IMR-90 (cell line): ENCODE results near the gene ZNF718. TPM values are rescaled to one million over a fixed set of nuclear protein-coding genes. Genes with fewer than 3 reads are reported as not detected.

ENCODE experiments used
- ATAC-seq: fragments of 200-7000 bp; cut with Tn5 transposase; 2 replicates; pipeline ENCODE4 v1.9.1; 2020; ENCODE audit warnings: low read depth, mild to moderate bottlenecking, moderate library complexity
- BruUV-seq: library from RNA; stranded (reverse); fragments of 400-500 nt; replicated peaks from 2 replicates; lab custom pipeline; 2021; lab: Mats Ljungman, UMichigan
- CTCF ChIA-PET: fragments of 300-600 bp; formaldehyde crosslinking; extraction: SDS; loops from one replicate; lab custom pipeline; 2021; ENCODE audit warnings: antibody characterized with exemption; lab: Yijun Ruan, JAX
- POLR2A ChIA-PET: fragments of 300-600 bp; sonication (Branson Sonifier 250); formaldehyde crosslinking; loops from one replicate; lab custom pipeline; 2022; ENCODE audit warnings: antibody characterized with exemption; ENCODE audit not compliant: unreplicated experiment; lab: Charles Lee
- DNase-seq: peaks from one replicate; pipeline ENCODE4 v3.0.0; 2013
- H2AFZ ChIP-seq: replicated peaks from 2 replicates; pipeline ENCODE3; 2013; ENCODE audit warnings: low read length, mild to moderate bottlenecking; ENCODE audit not compliant: poor library complexity
- H2AK5ac ChIP-seq: 2 replicates; pipeline ENCODE4 v1.6.1; 2013; ENCODE audit warnings: low read depth, low read length, inconsistent platforms
- H2AK9ac ChIP-seq: replicated peaks from 2 replicates; pipeline ENCODE3; 2013; ENCODE audit warnings: mild to moderate bottlenecking, low read depth, low read length, moderate library complexity; ENCODE audit not compliant: poor library complexity
- H2BK120ac ChIP-seq: 2 replicates; pipeline ENCODE4 v1.6.1; 2013; ENCODE audit warnings: low read depth, low read length, inconsistent platforms
- H2BK15ac ChIP-seq: 3 replicates; pipeline ENCODE4 v1.6.1; 2013; ENCODE audit warnings: low read depth, low read length, inconsistent platforms
- H2BK20ac ChIP-seq: 2 replicates; pipeline ENCODE4 v1.6.1; 2013; ENCODE audit warnings: low read depth, mild to moderate bottlenecking, inconsistent platforms, low read length, moderate library complexity
- H2BK5ac ChIP-seq: 2 replicates; pipeline ENCODE4 v1.6.1; 2013; ENCODE audit warnings: mild to moderate bottlenecking, low read depth, low read length, inconsistent platforms; ENCODE audit not compliant: poor library complexity, severe bottlenecking
- H3K14ac ChIP-seq: replicated peaks from 2 replicates; pipeline ENCODE4 v1.6.1; 2013; ENCODE audit warnings: low read depth, low read length, inconsistent platforms
- H3K18ac ChIP-seq: 2 replicates; pipeline ENCODE4 v1.6.1; 2013; ENCODE audit warnings: low read depth, low read length, control low read depth
- H3K23ac ChIP-seq: 2 replicates; pipeline ENCODE4 v1.6.1; 2013; ENCODE audit warnings: low read depth, low read length, inconsistent platforms
- H3K27ac ChIP-seq: 2 replicates; pipeline ENCODE4 v1.5.1; 2013; ENCODE audit warnings: mild to moderate bottlenecking, control low read depth, low read length; ENCODE audit not compliant: insufficient read depth
- H3K27me3 ChIP-seq: 2 replicates; pipeline ENCODE4 v1.6.1; 2013; ENCODE audit warnings: low read length; ENCODE audit not compliant: control insufficient read depth, insufficient read depth
- H3K36me3 ChIP-seq: 2 replicates; pipeline ENCODE4 v1.6.1; 2013; ENCODE audit warnings: low read length, mixed read lengths; ENCODE audit not compliant: control insufficient read depth, insufficient read depth
- H3K4ac ChIP-seq: 2 replicates; pipeline ENCODE4 v1.6.1; 2013; ENCODE audit warnings: low read depth, low read length, inconsistent platforms
- H3K4me1 ChIP-seq: 2 replicates; pipeline ENCODE4 v1.6.1; 2013; ENCODE audit warnings: low read length, mixed read lengths; ENCODE audit not compliant: control insufficient read depth, insufficient read depth
- H3K4me2 ChIP-seq: 2 replicates; pipeline ENCODE4 v1.6.1; 2013; ENCODE audit warnings: low read depth, mild to moderate bottlenecking, control low read depth, low read length, moderate library complexity
- H3K4me3 ChIP-seq: 2 replicates; pipeline ENCODE4 v1.5.1; 2013; ENCODE audit warnings: low read depth, mild to moderate bottlenecking, control low read depth, low read length, moderate library complexity; ENCODE audit not compliant: insufficient read depth
- H3K56ac ChIP-seq: 2 replicates; pipeline ENCODE4 v1.6.1; 2013; ENCODE audit warnings: low read length, inconsistent platforms; ENCODE audit not compliant: insufficient read depth; ENCODE audit errors: extremely low read depth
- H3K79me1 ChIP-seq, 2 experiments: 2 replicates each; pipeline ENCODE4 v1.6.1; 2013; ENCODE audit warnings: low read length in 2 of 2, inconsistent platforms in 1 of 2, low read depth in 1 of 2
- H3K9ac ChIP-seq: 2 replicates; pipeline ENCODE4 v1.6.1; 2013; ENCODE audit warnings: low read depth, low read length, control low read depth
- H3K9me1 ChIP-seq: 2 replicates; pipeline ENCODE4 v1.6.1; 2013; ENCODE audit warnings: low read length, inconsistent platforms; ENCODE audit not compliant: insufficient read depth
- H3K9me3 ChIP-seq: 2 replicates; pipeline ENCODE4 v1.6.1; 2013; ENCODE audit warnings: low read length; ENCODE audit not compliant: control insufficient read depth, insufficient read depth
- H4K20me1 ChIP-seq: 2 replicates; pipeline ENCODE4 v1.6.1; 2013; ENCODE audit warnings: low read length, inconsistent platforms; ENCODE audit not compliant: insufficient read depth
- H4K5ac ChIP-seq: 2 replicates; pipeline ENCODE4 v1.6.1; 2013; ENCODE audit warnings: mild to moderate bottlenecking, low read depth, low read length, control low read depth
- H4K8ac ChIP-seq, 2 experiments: 2 replicates each; pipeline ENCODE4 v1.6.1; 2013; ENCODE audit warnings: low read depth in 2 of 2, low read length in 2 of 2, control low read depth in 1 of 2, inconsistent platforms in 1 of 2
- H4K91ac ChIP-seq: 2 replicates; pipeline ENCODE4 v1.6.1; 2013; ENCODE audit warnings: low read depth, low read length, inconsistent platforms; ENCODE audit not compliant: insufficient read depth
- BHLHE40 ChIP-seq: fragments of 150-350 bp; IDR thresholded peaks from 2 replicates; pipeline ENCODE4 v1.6.1; 2016; ENCODE audit warnings: mild to moderate bottlenecking, low read depth, low read length
- CEBPB ChIP-seq: IDR thresholded peaks from 2 replicates; pipeline ENCODE4 v1.6.1; 2012; ENCODE audit warnings: low read depth, low read length, improper control_type of control experiment
- FOS ChIP-seq: fragments of 150-350 bp; IDR thresholded peaks from 2 replicates; pipeline ENCODE4 v1.6.1; 2016; ENCODE audit warnings: low read depth, low read length
- MAFK ChIP-seq: IDR thresholded peaks from 2 replicates; pipeline ENCODE4 v1.6.1; 2012; ENCODE audit warnings: low read depth, low read length, improper control_type of control experiment
- RAD21 ChIP-seq: IDR thresholded peaks from 2 replicates; pipeline ENCODE4 v1.6.1; 2012; ENCODE audit warnings: low read length, improper control_type of control experiment
- dilution Hi-C: fragments of 300-500 bp; cut with HindIII; formaldehyde crosslinking; loops from one replicate; pipeline ENCODE4 v1.14.3; 2018; ENCODE audit warnings: low sequenced_read_pairs; ENCODE audit not compliant: unreplicated experiment
- in situ Hi-C: fragments of 300-500 bp; cut with MboI; formaldehyde crosslinking; loops from 3 replicates; pipeline ENCODE4 v1.14.3; 2019; ENCODE audit warnings: low sequenced_read_pairs, inconsistent platforms, mixed read lengths
- intact Hi-C: fragments of 100-400 bp; cut with micrococcal nuclease; formaldehyde crosslinking; loops from 2 replicates; pipeline ENCODE4 v1.10.0; 2022
- polyA plus RNA-seq, 3 experiments: library from polyadenylated mRNA; depleted of rRNA; stranded (reverse); fragments of >200 nt; gene quantifications; 2 replicates each; pipeline ENCODE4 v1.2.3, GENCODE V29; 2012; ENCODE audit warnings: low replicate concordance in 1 of 3
- total RNA-seq: library from RNA; depleted of rRNA; stranded (reverse); fragments of >200 nt; gene quantifications from 2 replicates; pipeline ENCODE4 v1.2.3, GENCODE V29; 2012
- TF ChIP-seq, protein P1 (sequence below): fragments of 150-350 bp; IDR thresholded peaks from 2 replicates; pipeline ENCODE4 v1.6.1; 2016; ENCODE audit warnings: low read depth, mild to moderate bottlenecking, low read length, moderate library complexity, borderline replicate concordance

ZNF718 gene
- total and polyA plus RNA-seq, 2 of the 4 experiments (the other 2 are of a cell fraction) = 1.1 to 1.8 TPM

DNA sequence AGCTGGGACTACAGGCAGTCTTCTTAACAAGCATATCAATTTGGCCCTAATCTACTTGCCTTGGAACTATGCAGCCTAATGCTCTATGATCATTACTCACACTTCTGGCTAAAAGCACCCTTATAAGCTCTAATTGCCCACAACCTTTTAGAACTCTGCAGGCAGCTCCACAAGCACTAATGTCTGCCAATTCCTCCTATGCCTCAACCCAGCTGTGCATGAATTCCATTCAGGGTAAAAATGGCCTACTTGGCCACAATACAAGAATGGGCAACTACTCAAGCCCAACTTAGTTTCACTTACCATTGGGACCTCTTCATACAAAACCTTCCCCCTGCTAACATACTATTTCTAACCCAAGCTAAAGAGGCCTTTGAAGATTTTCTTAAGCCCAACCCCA, 51.7 kb downstream of the ZNF718 start:
- TF ChIP-seq RAD21 (no peak), MAFK (no peak), BHLHE40 (no peak), FOS (no peak), CEBPB (no peak)
- TF ChIP-seq, protein P1, sequence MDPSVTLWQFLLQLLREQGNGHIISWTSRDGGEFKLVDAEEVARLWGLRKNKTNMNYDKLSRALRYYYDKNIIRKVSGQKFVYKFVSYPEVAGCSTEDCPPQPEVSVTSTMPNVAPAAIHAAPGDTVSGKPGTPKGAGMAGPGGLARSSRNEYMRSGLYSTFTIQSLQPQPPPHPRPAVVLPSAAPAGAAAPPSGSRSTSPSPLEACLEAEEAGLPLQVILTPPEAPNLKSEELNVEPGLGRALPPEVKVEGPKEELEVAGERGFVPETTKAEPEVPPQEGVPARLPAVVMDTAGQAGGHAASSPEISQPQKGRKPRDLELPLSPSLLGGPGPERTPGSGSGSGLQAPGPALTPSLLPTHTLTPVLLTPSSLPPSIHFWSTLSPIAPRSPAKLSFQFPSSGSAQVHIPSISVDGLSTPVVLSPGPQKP = no peak
- DNase-seq = no peak
- peaks cover 41% of the 10 kb centered on the region for H3K9me3 ChIP-seq
- no peak overlapping the region for H3K56ac ChIP-seq
- H3K4me2 ChIP-seq = no peak overlapping the region
- ATAC-seq = no peak
- no peaks in the 10 kb centered on the region for H3K4me1 ChIP-seq
- no peaks in the 10 kb centered on the region for H3K9me1 ChIP-seq
- intact Hi-C loops = no loop called here
- no peak overlapping the region for H3K27ac ChIP-seq
- no peaks in the 10 kb centered on the region for H4K20me1 ChIP-seq
- no peak overlapping the region for H3K18ac ChIP-seq
- ChIA-PET CTCF (no interaction called here), POLR2A (no interaction called here)
- H2BK15ac ChIP-seq = no peak overlapping the region
- H2AK9ac ChIP-seq = no peak overlapping the region
- H2AFZ ChIP-seq = no peak overlapping the region
- in situ Hi-C loops = no loop called here
- dilution Hi-C loops = no loop called here
- no peaks in the 10 kb centered on the region for H3K27me3 ChIP-seq
- H3K23ac ChIP-seq = no peak overlapping the region
- no peak overlapping the region for H2BK20ac ChIP-seq
- no peak overlapping the region for H2BK120ac ChIP-seq
- H3K9ac ChIP-seq = no peak overlapping the region
- no peak overlapping the region for H2AK5ac ChIP-seq
- H4K91ac ChIP-seq = no peak overlapping the region
- no peak overlapping the region for H3K4me3 ChIP-seq
- H4K5ac ChIP-seq = no peak overlapping the region
- no TSS peak for BruUV-seq
- no peak overlapping the region for H4K8ac ChIP-seq
- H2BK5ac ChIP-seq = no peak overlapping the region
- no peaks in the 10 kb centered on the region for H3K36me3 ChIP-seq
- no peak overlapping the region for H3K14ac ChIP-seq
- H3K4ac ChIP-seq = no peak overlapping the region
- H3K79me1 ChIP-seq = no peaks in the 10 kb centered on the region
